Gastrocnemius medialis (tissue), 4 donors: ENCODE results near the gene FKBP8.

Experiments used
- CTCF ChIP-seq, 5 experiments: fragments of 450-650 bp in 3 of 5; fragments of 200-600 bp in 2 of 5; sonication (generic) in 2 of 5; IDR thresholded peaks in 4 of 5; conservative IDR thresholded peaks in 1 of 5; 1 replicate in 4 of 5; 2 replicates in 1 of 5; pipeline ENCODE4 v1.5.1; 2016 to 2019; ENCODE audit warnings: antibody characterized with exemption in 5 of 5, mild to moderate bottlenecking in 3 of 5, moderate library complexity in 3 of 5
- POLR2A ChIP-seq, 2 donors: fragments of 450-650 bp; IDR thresholded peaks; one replicate each; pipeline ENCODE4 v1.6.1; 2017; ENCODE audit warnings: antibody characterized with exemption in 2 of 2, mild to moderate bottlenecking in 2 of 2, moderate library complexity in 2 of 2

DNA sequence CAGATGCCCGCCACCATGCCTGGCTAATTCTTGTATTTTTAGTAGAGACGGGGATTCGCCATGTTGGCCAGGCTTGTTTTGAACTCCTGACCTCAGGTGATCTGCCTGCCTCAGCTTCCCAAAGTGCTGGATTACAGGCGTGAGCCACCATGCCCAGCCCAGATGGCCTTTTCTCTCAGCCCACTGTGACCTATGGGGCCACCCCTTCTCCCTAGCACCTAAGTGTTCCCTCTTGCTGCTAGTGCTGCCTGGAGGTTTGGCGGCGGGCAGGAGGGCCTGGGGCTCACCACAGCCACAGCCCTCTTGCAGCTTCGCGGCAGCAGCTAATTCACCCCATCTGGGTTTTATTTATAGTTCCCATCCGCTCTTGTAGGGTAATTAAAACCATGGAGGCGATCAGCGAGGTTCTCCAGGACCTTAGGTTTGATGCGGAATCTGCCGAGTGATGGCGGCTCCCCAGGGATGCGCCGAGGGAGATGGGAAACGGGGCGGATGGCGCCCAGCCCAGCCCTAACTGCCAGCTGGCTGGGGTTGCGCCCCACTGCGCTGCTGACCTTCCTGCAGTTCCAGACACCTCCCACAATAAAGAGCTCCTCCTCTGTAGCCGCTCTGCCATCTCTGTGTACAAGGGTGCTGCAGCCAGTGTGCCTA, 48.5 kb upstream of the FKBP8 start:
- TF ChIP-seq CTCF (IDR thresholded peaks at IDR 0.05 in 4 of 5, conservative IDR thresholded peaks at IDR 0.05 in 1 of 5) (no peak), POLR2A (IDR thresholded peaks at IDR 0.05) (no peak)
